ENCODE data around the gene ZNF787. TPM values are rescaled to one million over a fixed set of nuclear protein-coding genes. Genes with fewer than 3 reads are reported as not detected.

Gene ZNF787
- total RNA-seq, 1 experiment from 2014 or later, result 54.6 TPM

DNA sequence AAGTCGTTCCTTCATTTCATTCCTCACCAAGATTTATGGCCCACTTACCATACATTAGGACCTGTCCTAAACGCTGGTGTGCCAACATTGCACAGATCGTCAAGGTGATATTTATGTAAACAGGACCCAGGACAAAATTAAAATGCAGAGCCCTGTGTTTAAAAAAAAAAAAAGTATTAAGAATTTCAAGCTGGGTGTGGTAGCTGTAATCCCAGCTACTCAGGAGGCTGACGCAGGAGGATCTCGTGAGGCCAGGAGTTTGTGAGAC is 13.5 kb upstream of the ZNF787 start:
- Mint-ChIP-seq H3K27ac (no peak overlapping the region; a peak in 1 of 7 replicates), H3K4me1 (peaks cover 32 to 34% of the 10 kb centered on the region in 2 experiments), H3K4me3 (no peak overlapping the region), H3K27me3 (ENCODE audit: low read depth) (peaks cover 2% of the 10 kb centered on the region; the same call in 1 of the 2 replicates), H3K9me3 (peaks cover 0 to 2% of the 10 kb centered on the region in 2 experiments; a peak in 1 of 5 replicates), H3K36me3 (ENCODE audit: insufficient read depth in 1 of 3, low read depth in 3 of 3) (no peaks in the 10 kb centered on the region)
- no peak overlapping the region for H2BK15ac ChIP-seq (ENCODE audit: low read depth, low read length)
- H3K56ac ChIP-seq (ENCODE audit: insufficient read length, low read depth, low read length), result no peak overlapping the region
- H2AK5ac ChIP-seq (ENCODE audit: insufficient read length, low read length), result no peak overlapping the region
- no peak overlapping the region for H3K9ac ChIP-seq (ENCODE audit: extremely low read depth, insufficient read length, low read length)
- no peak overlapping the region for H4K5ac ChIP-seq (ENCODE audit: insufficient read length, low read depth, low read length)
- no peaks in the 10 kb centered on the region for H3K79me2 ChIP-seq (ENCODE audit: insufficient read depth, low read length)
- H3K4me1 ChIP-seq (ENCODE audit: insufficient read depth, low read length), result peaks cover 7% of the 10 kb centered on the region; the same call in 1 of the 2 replicates
- TF ChIP-seq, protein P1, sequence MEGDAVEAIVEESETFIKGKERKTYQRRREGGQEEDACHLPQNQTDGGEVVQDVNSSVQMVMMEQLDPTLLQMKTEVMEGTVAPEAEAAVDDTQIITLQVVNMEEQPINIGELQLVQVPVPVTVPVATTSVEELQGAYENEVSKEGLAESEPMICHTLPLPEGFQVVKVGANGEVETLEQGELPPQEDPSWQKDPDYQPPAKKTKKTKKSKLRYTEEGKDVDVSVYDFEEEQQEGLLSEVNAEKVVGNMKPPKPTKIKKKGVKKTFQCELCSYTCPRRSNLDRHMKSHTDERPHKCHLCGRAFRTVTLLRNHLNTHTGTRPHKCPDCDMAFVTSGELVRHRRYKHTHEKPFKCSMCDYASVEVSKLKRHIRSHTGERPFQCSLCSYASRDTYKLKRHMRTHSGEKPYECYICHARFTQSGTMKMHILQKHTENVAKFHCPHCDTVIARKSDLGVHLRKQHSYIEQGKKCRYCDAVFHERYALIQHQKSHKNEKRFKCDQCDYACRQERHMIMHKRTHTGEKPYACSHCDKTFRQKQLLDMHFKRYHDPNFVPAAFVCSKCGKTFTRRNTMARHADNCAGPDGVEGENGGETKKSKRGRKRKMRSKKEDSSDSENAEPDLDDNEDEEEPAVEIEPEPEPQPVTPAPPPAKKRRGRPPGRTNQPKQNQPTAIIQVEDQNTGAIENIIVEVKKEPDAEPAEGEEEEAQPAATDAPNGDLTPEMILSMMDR (conservative IDR thresholded peaks at IDR 0.05), result no peak
- H3K79me1 ChIP-seq (ENCODE audit: insufficient read depth, low read depth, low read length, poor library complexity, severe bottlenecking), result no peaks in the 10 kb centered on the region
- no peak overlapping the region for H3K4ac ChIP-seq (ENCODE audit: low read depth, low read length)
- no peaks in the 10 kb centered on the region for H3K23me2 ChIP-seq (ENCODE audit: insufficient read length, low read depth, low read length, poor library complexity, severe bottlenecking)
- H2BK12ac ChIP-seq (ENCODE audit: insufficient read length, low read depth, low read length), result no peak overlapping the region
- no CpG with 5 or more reads among the region's 5 CpGs for WGBS (ENCODE audit: extremely low coverage, insufficient read length, low lambda C conversion rate)
- H4K20me1 ChIP-seq (ENCODE audit: control insufficient read depth, insufficient read depth, insufficient read length), result no peaks in the 10 kb centered on the region
- H2BK120ac ChIP-seq (ENCODE audit: low read depth, low read length, poor library complexity, severe bottlenecking), result no peak overlapping the region
- H3K23ac ChIP-seq (ENCODE audit: insufficient read length, low read depth, low read length), result no peak overlapping the region
- no peaks in the 10 kb centered on the region for H3K27me3 ChIP-seq (ENCODE audit: insufficient read depth, low read length)
- no peak overlapping the region for H3K27ac ChIP-seq (ENCODE audit: insufficient read length, low read depth, low read length)
- no peak overlapping the region for H4K8ac ChIP-seq (replicated peaks; ENCODE audit: insufficient read length, low read depth, low read length)
- DNase-seq, result no peak
- H2BK5ac ChIP-seq (ENCODE audit: insufficient read length, low read length), result no peak overlapping the region
- no peak overlapping the region for H2AFZ ChIP-seq (ENCODE audit: low read length)
- H4K91ac ChIP-seq (ENCODE audit: insufficient read length, low read depth, low read length), result no peak overlapping the region
- no peak overlapping the region for H3K18ac ChIP-seq (ENCODE audit: insufficient read length, low read depth, low read length)
- no peak overlapping the region for H3K14ac ChIP-seq (ENCODE audit: insufficient read depth, low read length)
- no peak overlapping the region for H3K4me2 ChIP-seq (ENCODE audit: insufficient read depth, insufficient read length, low read length)
- no peaks in the 10 kb centered on the region for H3K9me3 ChIP-seq (ENCODE audit: control insufficient read depth, low read depth, low read length)
- no peak overlapping the region for H3T11ph ChIP-seq (ENCODE audit: low read length)
- H2BK20ac ChIP-seq (ENCODE audit: low read depth, low read length, poor library complexity, severe bottlenecking), result no peak overlapping the region
